GM18498 (cell line): ENCODE data around the gene FXN.
"Not testable (repeated sequence)": the region's sequence is repeated elsewhere in the genome, so short reads cannot be mapped to it uniquely, and the experiment has no call there.

Source experiments
- ATAC-seq: cut with Tn5 transposase; IDR thresholded peaks from one replicate; pipeline ENCODE4 v1.9.1; 2021; ENCODE audit warnings: mild to moderate bottlenecking, moderate library complexity; ENCODE audit not compliant: unreplicated experiment

Gene FXN

DNA sequence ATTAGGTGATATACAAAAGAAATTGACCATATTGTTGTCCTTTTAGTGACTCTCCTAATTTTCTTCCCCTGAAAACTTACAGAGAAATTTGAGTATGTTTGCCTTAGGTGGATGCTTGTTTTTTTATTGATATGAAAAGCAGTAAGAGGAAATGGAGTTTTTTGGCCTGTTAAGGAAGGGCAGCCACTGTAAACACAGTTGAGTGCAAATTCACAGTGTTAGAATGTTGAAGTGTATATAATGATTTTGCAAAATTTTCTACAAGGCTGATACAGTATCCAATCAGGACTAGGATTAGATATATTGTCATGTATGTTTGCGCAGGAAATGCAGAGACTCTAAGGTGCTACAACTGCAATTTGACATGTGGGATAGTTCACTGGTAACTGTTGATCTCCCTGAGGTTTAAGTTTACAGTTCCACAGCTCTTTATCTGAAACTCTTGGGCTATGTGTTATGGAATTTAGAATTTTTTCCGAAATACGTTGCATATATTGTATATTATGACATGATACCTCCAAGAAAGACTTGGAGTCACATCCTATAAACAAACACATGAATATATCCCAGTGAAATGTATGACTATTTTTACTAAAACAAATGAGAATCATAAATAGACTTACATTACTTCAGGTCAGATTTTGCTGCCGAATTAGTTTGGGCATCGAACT is 62.5 kb downstream of the FXN start:
- ATAC-seq, result no peak

DNA sequence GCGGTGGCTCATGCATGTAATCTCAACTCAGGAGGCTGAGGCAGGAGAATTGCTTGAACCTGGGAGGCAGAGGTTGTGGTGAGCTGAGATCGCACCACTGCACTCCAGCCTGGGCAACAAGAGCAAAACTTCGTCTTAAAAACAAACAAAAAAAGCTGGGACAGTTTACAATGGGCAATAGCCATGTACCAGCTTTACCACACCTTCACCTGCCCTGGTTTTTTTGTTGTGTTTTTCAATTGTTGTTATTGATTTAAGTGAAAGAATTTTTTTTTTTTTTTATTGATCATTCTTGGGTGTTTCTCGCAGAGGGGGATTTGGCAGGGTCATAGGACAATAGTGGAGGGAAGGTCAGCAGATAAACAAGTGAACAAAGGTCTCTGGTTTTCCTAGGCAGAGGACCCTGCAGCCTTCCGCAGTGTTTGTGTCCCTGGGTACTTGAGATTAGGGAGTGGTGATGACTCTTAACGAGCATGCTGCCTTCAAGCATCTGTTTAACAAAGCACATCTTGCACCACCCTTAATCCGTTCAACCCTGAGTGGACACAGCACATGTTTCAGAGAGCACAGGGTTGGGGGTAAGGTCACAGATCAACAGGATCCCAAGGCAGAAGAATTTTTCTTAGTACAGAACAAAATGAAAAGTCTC is 67.9 kb downstream of the FXN start:
- not testable (repeated sequence) for ATAC-seq

- no peak for ATAC-seq
Observed at GRCh38 chr9:69104830-69105527, 69.4 kb downstream of the FXN start.

DNA sequence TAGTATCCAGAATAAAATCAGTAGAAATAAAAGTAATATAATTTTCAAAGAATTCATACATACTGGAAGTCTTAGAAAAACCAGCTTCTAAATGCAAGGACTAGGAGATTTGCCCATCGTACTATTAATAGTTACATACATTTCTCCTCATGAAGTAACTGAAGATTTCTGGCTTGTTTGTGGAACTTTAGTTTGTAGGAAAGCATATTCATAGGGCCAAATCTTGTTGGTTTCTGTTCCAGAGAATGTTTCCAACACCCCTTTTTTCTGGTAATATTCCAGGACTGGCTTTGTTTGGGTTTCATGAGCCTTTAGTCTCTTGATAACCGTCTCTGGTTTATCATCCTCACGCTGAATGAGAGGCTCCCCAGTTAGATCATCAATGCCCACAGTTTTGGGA is 72.2 kb downstream of the FXN start:
- no peak for ATAC-seq

DNA sequence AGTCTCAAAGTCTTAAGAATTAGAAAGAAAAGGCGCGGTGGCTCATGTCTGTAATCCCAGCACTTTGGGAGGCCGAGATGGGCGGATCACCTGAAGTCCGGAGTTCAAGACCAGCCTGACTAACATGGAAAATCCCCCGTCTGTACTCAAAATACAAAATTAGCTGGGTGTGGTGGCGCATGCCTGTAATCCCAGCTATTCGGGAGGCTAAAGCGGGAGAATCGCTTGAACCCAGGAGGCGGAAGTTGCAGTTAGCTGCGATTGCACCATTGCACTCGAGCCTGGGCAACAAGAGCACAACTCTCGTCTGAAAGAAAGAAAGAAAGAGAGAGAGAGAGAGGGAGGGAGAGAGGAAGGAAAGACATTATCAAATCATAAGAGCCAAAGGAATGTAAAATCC is 73.2 kb downstream of the FXN start:
- ATAC-seq, result not testable (repeated sequence)

GRCh38 chr9:69109152-69109551 is 73.6 kb downstream of the FXN start:
- no peak for ATAC-seq

DNA sequence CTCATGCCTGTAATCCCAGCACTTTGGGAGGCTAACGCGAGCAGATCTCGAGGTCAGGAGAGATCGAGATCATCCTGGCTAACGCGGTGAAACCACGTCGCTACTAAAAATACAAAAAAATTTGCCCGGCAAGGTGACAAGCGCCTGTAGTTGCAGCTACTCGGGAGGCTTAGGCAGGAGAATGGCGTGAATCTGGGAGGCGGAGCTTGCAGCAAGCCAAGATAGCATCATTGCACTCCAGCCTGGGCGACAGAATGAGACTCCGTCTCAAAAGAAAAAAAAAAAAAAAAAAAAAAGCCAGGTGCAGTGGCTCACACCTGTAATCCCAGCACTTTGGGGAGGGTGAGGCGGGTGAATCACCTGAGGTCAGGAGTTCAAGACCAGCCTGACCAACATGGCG is 77.1 kb downstream of the FXN start:
- not testable (repeated sequence) for ATAC-seq

GRCh38 chr9:69115621-69116020 is 80.1 kb downstream of the FXN start:
- ATAC-seq, result no peak

- no peak for ATAC-seq
Observed at GRCh38 chr9:69118656-69119055, 83.1 kb downstream of the FXN start.

DNA sequence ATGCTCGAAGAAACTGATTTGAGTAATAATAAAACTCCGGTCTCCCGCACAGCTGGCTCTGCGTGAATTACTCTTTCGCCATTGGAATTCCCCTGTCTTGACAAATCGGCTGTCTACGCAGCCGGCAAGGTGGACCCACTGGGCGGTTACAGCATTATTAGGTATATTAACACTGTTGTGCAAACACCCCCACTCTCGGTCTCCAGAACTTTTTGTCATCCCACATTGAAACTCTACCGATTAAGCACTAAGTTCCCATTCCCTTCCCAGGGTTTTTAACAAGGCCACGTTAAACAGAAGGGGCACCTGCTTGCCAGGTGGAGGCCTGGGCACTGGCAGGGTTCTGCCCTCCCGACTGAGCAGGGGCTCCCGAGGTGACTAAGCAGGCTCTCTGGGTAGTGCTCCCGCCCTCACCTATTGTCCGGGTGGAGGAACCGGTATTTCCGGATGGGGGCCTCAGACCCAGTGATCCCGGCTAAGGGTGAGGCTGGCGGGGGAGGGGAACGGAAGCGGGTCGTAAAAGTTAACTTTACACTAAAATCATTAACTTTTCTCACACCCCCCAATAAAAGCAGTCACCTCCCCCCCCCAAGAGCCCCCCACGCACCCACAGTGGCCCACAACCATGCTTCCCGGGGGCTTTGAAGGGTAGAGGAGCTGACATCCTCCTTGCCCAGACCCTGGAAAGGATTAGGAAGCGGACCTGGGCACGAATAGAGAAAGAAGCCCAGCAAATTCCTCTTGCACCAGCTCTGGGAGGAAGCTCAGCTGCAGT is 85.0 kb downstream of the FXN start:
- no peak for ATAC-seq

GRCh38 chr9:69121155-69122081 is 85.9 kb downstream of the FXN start:
- ATAC-seq, result peak; percentile 74

DNA sequence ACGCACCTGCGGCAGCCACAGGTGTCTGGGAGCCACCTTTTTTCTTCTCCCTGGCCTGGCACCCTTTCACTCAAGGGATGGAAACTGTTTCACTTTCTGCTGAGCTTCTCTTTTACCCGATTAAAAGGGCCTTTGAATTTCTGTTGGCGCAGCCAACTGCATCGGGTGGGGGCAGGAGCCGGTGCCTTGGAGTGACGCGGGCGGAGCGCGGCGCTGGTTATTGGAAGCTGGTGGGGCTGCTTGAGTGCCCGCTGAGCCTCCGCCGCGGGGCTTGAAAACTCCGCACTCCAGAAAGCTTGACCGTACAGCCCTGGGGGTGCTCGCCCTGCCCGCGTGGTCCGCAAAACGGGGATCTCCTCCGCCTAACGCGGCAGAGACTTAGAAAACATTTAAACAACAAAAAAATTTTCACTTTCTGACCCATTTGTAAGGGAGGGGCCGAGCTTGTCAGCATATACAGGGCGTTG is 86.6 kb downstream of the FXN start:
- peak; percentile 61 for ATAC-seq

DNA sequence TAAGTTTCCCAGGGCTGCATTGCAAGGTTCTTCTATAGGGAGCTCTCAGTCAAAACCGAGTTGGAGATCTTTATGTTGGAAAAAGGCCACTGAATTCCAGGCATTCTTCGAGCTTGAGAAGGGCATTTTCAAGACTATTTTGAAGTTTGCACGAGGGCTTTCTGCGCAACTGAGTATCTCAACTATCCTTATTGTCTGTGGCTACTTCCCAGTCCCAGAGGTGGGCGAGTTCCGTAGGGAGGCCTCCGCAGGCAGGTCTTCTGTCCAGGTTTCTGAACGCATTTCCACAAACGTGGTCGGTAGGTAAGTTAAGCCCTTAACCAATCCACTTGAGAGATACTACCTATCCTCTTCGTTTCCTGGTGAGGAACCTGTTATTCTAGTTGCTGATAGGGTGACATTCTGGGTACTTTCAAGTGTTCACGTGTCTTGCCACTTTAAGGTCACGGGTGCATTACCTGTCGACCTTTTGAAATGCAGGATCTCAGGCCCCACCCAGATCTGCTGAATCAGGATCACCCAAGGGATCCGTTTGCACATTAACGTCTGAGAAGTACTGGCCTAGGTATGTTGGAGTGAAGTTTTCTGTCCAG is 87.1 kb downstream of the FXN start:
- no peak for ATAC-seq

DNA sequence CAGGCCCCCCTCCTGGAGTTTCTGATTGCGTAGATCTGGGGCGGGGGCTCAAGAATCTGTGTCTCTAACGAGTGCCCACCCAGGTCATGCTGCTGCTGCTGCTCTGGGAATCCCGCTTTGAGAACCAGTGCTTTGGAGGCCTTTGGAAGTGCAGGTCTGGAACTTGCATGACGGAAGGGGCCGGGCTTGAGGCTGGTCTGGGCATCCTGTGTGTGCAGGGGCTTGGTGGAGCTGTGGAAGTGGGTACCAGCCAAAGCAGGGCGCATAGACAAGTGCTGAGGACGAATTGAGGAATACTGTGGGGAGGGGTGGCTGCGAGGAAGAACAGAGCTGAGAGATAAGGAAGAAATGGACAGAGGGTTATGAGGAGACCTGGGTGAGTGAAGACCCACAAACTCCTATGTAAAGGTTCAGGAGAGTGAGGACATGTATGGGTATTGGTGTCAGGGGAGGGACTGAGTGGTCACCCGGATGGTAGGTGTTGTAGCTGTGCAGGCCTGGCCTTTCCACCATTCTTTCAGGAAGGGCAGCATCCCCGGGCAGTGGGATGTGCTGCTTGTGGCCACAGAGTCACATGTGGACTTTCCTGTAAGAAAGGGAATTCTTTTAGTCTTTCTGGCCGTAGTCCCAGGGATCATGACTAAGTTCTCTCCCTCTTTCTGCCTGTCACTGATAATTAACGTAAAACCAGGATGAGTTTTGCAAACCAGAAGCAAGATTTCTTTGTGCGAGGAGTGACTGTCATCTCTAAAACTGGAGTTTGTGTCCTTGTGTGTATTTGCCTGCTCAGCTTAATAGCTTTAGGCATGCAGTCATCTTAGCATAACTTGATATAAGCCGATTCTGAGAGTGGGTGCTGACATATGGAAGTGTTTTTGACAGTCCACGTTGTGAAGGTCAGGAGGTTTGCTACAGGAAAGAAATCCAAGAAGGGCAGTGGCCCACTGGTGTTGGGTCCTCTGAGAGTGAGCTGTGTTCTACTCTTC is 95.2 kb downstream of the FXN start:
- ATAC-seq, result no peak

DNA sequence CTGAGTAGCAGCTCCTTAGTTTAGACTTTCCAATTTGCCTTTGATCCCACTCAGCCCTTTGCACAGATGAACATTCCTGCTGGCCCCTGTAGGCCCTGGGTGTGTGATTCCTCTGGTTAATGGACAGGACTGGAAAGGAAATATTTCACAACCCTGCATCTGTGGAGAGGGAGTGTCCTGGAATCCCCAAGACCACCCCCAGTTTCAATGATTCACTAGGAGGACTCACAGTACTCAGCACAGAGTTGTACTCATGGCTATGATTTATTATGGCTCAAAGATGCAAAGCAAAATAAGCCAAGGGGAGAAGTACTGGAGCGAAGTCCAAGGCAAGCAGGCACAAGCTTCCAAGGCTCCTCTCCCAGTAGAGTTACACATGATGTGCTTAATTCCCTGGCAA is 96.1 kb downstream of the FXN start:
- no peak for ATAC-seq

DNA sequence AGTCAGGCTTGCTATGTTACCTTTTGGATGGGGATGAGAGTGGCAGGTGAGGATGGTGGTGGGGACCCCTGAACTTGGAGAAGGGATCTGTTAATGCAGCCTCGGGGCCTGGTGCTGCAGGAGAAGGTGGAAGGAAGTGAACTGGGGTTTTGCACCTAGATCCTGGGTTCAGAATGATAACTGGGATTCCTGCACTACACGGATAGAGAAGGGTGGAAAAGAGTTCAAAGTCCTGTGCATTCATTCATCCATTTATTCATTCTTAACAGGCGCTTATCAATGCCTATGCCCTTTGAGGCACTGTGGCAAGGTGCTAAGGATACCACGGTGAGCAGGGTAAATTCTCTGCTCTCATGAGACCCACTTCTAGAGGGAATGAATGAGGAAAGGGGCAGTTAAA is 96.8 kb downstream of the FXN start:
- ATAC-seq, result no peak

DNA sequence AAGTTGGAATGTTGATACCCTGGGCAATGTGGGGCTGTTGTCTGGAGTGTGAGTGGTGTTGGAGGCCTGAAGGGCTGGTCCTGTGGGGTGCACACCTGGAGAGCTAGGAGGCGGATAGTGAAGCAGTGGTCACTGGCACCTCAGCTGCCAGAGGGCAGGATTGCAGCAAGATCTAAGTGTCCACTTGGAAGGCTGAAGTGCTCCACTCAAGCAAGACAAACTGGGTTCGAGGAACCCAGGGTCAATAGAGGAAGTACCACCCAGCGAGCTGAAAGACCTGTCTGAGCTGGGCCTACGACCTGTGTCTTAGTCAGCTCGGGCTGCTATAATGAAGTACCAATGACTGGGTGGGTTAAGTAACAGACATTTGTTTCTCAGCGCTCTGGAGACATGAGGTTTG is 98.9 kb downstream of the FXN start:
- no peak for ATAC-seq

GRCh38 chr9:69136185-69136584 is 100.6 kb downstream of the FXN start:
- ATAC-seq, result no peak

- ATAC-seq, result no peak
Observed at GRCh38 chr9:69136779-69137178, 101.2 kb downstream of the FXN start.
